A673 (cell line): Measurements from ENCODE around the gene BTBD19. TPM values are rescaled to one million over a fixed set of nuclear protein-coding genes. Genes with fewer than 3 reads are reported as not detected.

ENCODE experiments used
- BruUV-seq: library from RNA; stranded (reverse); fragments of 400-500 nt; replicated peaks from 2 replicates; lab custom pipeline; 2021; lab: Mats Ljungman, UMichigan
- CTCF ChIA-PET: fragments of 300-600 bp; sonication (Branson Sonifier 250); formaldehyde crosslinking; loops from one replicate; lab custom pipeline; 2022; ENCODE audit warnings: antibody characterized with exemption; lab: Charles Lee
- POLR2A ChIA-PET: fragments of 300-600 bp; sonication (Branson Sonifier 250); formaldehyde crosslinking; loops from one replicate; lab custom pipeline; 2022; ENCODE audit warnings: antibody characterized with exemption; ENCODE audit not compliant: low non-redundant PET; lab: Charles Lee
- DNase-seq: peaks from one replicate; pipeline ENCODE4 v3.0.0-alpha.2; 2015; ENCODE audit warnings: low spot score
- H3K27ac ChIP-seq: fragments of 200-600 bp; sonication (generic); 2 replicates; pipeline ENCODE4 v1.5.1; 2016; ENCODE audit warnings: mixed run types, low read depth, mild to moderate bottlenecking, mixed read lengths, antibody characterized with exemption, low read length; ENCODE audit not compliant: poor library complexity, severe bottlenecking
- H3K27me3 ChIP-seq: fragments of 200-600 bp; sonication (generic); replicated peaks from 2 replicates; pipeline ENCODE4 v1.6.1; 2017; ENCODE audit warnings: mixed run types, low read depth, mild to moderate bottlenecking, mixed read lengths, antibody characterized with exemption, low read length; ENCODE audit not compliant: insufficient read depth, poor library complexity
- H3K36me3 ChIP-seq: fragments of 200-600 bp; sonication (generic); 2 replicates; pipeline ENCODE4 v1.6.1; 2016; ENCODE audit warnings: mixed run types, mild to moderate bottlenecking, mixed read lengths, antibody characterized with exemption, low read length; ENCODE audit not compliant: insufficient read depth, poor library complexity, severe bottlenecking
- H3K4me1 ChIP-seq: fragments of 200-600 bp; sonication (generic); 2 replicates; pipeline ENCODE4 v1.6.1; 2017; ENCODE audit warnings: mixed run types, mild to moderate bottlenecking, mixed read lengths, antibody characterized with exemption, low read length; ENCODE audit not compliant: insufficient read depth, poor library complexity, severe bottlenecking
- H3K4me3 ChIP-seq: fragments of 200-600 bp; sonication (generic); 2 replicates; pipeline ENCODE4 v1.5.1; 2016; ENCODE audit warnings: low read depth, mixed run types, mild to moderate bottlenecking, mixed read lengths, low read length; ENCODE audit not compliant: poor library complexity, severe bottlenecking
- H3K9me3 ChIP-seq: fragments of 200-600 bp; sonication (generic); 2 replicates; pipeline ENCODE4 v1.6.1; 2016; ENCODE audit warnings: mixed run types, low read depth, mild to moderate bottlenecking, mixed read lengths, antibody characterized with exemption, low read length; ENCODE audit not compliant: poor library complexity, severe bottlenecking
- CTCF ChIP-seq: fragments of 300-800, 200-600 bp; sonication (generic); conservative IDR thresholded peaks from 2 replicates; pipeline ENCODE4 v1.5.1; 2017; ENCODE audit warnings: low read depth, mild to moderate bottlenecking, antibody characterized with exemption, low read length, moderate library complexity, mixed read lengths
- EZH2 ChIP-seq: fragments of 200-600 bp; sonication (generic); IDR thresholded peaks from 2 replicates; pipeline ENCODE4 v1.6.1; 2017; ENCODE audit warnings: borderline replicate concordance, low read depth, mild to moderate bottlenecking, mixed read lengths, antibody characterized with exemption, low read length; ENCODE audit not compliant: poor library complexity, severe bottlenecking
- intact Hi-C: fragments of 100-400 bp; cut with micrococcal nuclease; formaldehyde crosslinking; loops from one replicate; pipeline ENCODE4 v1.10.0; 2022; ENCODE audit not compliant: unreplicated experiment
- total RNA-seq: library from RNA; stranded (reverse); gene quantifications from 2 replicates; pipeline ENCODE4 v1.2.3, GENCODE V29; 2021

The BTBD19 gene
- total RNA-seq, 1 experiment from 2014 or later = 10.3 TPM

- Histone ChIP-seq H3K27me3 (no peaks in the 10 kb centered on the region), H3K9me3 (no peaks in the 10 kb centered on the region), H3K27ac (no peak overlapping the region), H3K4me1 (peaks cover 6% of the 10 kb centered on the region), H3K36me3 (peaks cover 7% of the 10 kb centered on the region), H3K4me3 (peak overlapping the region; percentile 71)
- POLR2A ChIA-PET = no interaction called here
- no TSS peak for BruUV-seq
- CTCF ChIA-PET = no interaction called here
- no peak for TF ChIP-seq EZH2
- no peak for TF ChIP-seq CTCF
- no peak for DNase-seq
- intact Hi-C loops = loop anchor here (10.0 kb wide), 1 partner anchor 503 kb away; no protein-coding TSS in a partner anchor
Observed at GRCh38 chr1:44801491-44802305, 6.6 kb upstream of the BTBD19 start.

GRCh38 chr1:44802306-44803061 lies 5.8 kb upstream of the BTBD19 start:
- peaks cover 9% of the 10 kb centered on the region for H3K36me3 ChIP-seq
- intact Hi-C loops = loop anchor here (10.0 kb wide), 1 partner anchor 502 kb away; no protein-coding TSS in a partner anchor
- H3K4me3 ChIP-seq = no peak overlapping the region
- ChIA-PET POLR2A (no interaction called here), CTCF (no interaction called here)
- TF ChIP-seq EZH2 (no peak), CTCF (no peak)
- H3K27ac ChIP-seq = no peak overlapping the region
- DNase-seq = no peak
- BruUV-seq = no TSS peak
- H3K27me3 ChIP-seq = no peaks in the 10 kb centered on the region
- H3K9me3 ChIP-seq = no peaks in the 10 kb centered on the region
- H3K4me1 ChIP-seq = peaks cover 14% of the 10 kb centered on the region

GRCh38 chr1:44803062-44803311 lies 5.3 kb upstream of the BTBD19 start:
- BruUV-seq = no TSS peak
- no peaks in the 10 kb centered on the region for H3K27me3 ChIP-seq
- peak overlapping the region; percentile 23 for H3K27ac ChIP-seq
- ChIA-PET POLR2A (no interaction called here), CTCF (no interaction called here)
- no peak for TF ChIP-seq EZH2
- no peak for TF ChIP-seq CTCF
- no peaks in the 10 kb centered on the region for H3K9me3 ChIP-seq
- no peak overlapping the region for H3K4me3 ChIP-seq
- intact Hi-C loops = loop anchor here (10.0 kb wide), 1 partner anchor 502 kb away; no protein-coding TSS in a partner anchor
- H3K4me1 ChIP-seq = peaks cover 19% of the 10 kb centered on the region
- H3K36me3 ChIP-seq = peaks cover 9% of the 10 kb centered on the region
- DNase-seq = no peak
